Renal cortical epithelial cell (primary cell): ENCODE data around the gene TSPAN33. TPM values are rescaled to one million over a fixed set of nuclear protein-coding genes. Genes with fewer than 3 reads are reported as not detected.
A peak's percentile ranks its signal among the peaks of the same experiment; 100 is the strongest.
"Not testable (repeated sequence)": the region's sequence is repeated elsewhere in the genome, so short reads cannot be mapped to it uniquely, and the experiment has no call there.

ENCODE experiments used
- DNase-seq: peaks from one replicate; pipeline ENCODE4 v3.0.0-alpha.2; 2011; ENCODE audit warnings: low read depth
- total RNA-seq: library from RNA; depleted of rRNA; stranded (reverse); fragments of >200 nt; gene quantifications from 2 replicates; pipeline ENCODE4 v1.2.3, GENCODE V29; 2014

The TSPAN33 gene
- total RNA-seq, result 12.0 and 22.7 TPM in 2 replicates

GRCh38 chr7:129144095-129144833 lies at the start of gene TSPAN33:
TSPAN33 (plus strand) TSS chr7:129144707; CDS start chr7:129144981, 274 bp downstream.
- DNase-seq, result peak; percentile 37

GRCh38 chr7:129095258-129095657 lies 49.2 kb upstream of the TSPAN33 start:
- DNase-seq, result no peak

- no peak for DNase-seq
Measured at GRCh38 chr7:129098409-129099084, 46.0 kb upstream of the TSPAN33 start.

- no peak for DNase-seq
Measured at GRCh38 chr7:129100827-129101166, 43.7 kb upstream of the TSPAN33 start.

GRCh38 chr7:129101746-129102145 lies 42.8 kb upstream of the TSPAN33 start:
- DNase-seq, result peak; percentile 29

- DNase-seq, result peak; percentile 66
Measured at GRCh38 chr7:129103561-129104324, 40.8 kb upstream of the TSPAN33 start.

GRCh38 chr7:129108581-129108980 lies 35.9 kb upstream of the TSPAN33 start:
- DNase-seq, result peak; percentile 57

- peak; percentile 72 for DNase-seq
Measured at GRCh38 chr7:129110258-129110981, 34.1 kb upstream of the TSPAN33 start.

- no peak for DNase-seq
Measured at GRCh38 chr7:129110982-129111376, 33.5 kb upstream of the TSPAN33 start.

- no peak for DNase-seq
Measured at GRCh38 chr7:129115676-129116075, 28.8 kb upstream of the TSPAN33 start.

- no peak for DNase-seq
Measured at GRCh38 chr7:129118182-129118581, 26.3 kb upstream of the TSPAN33 start.

GRCh38 chr7:129118976-129119375 lies 25.5 kb upstream of the TSPAN33 start:
- DNase-seq, result no peak

GRCh38 chr7:129121501-129122077 lies 22.9 kb upstream of the TSPAN33 start:
- not testable (repeated sequence) for DNase-seq

- peak; percentile 86 for DNase-seq
Measured at GRCh38 chr7:129122078-129122750, 22.3 kb upstream of the TSPAN33 start.

- DNase-seq, result peak; percentile 92
Measured at GRCh38 chr7:129122751-129123509, 21.6 kb upstream of the TSPAN33 start.

- no peak for DNase-seq
Measured at GRCh38 chr7:129123510-129123857, 21.0 kb upstream of the TSPAN33 start.

- no peak for DNase-seq
Measured at GRCh38 chr7:129126314-129126713, 18.2 kb upstream of the TSPAN33 start.

GRCh38 chr7:129127154-129127553 lies 17.4 kb upstream of the TSPAN33 start:
- no peak for DNase-seq

- DNase-seq, result no peak
Measured at GRCh38 chr7:129127601-129128000, 16.9 kb upstream of the TSPAN33 start.

- DNase-seq, result no peak
Measured at GRCh38 chr7:129134356-129134987, 10.0 kb upstream of the TSPAN33 start.
